ENCODE results near the gene EPB41L1.

Gene EPB41L1

GRCh38 chr20:36154700-36155628 lies at the start of gene EPB41L1:
TSS of gene EPB41L1 (plus strand) at chr20:36154740. CDS start at chr20:36173778, 19,038 bp downstream.
- DNase-seq, result no peak

DNA sequence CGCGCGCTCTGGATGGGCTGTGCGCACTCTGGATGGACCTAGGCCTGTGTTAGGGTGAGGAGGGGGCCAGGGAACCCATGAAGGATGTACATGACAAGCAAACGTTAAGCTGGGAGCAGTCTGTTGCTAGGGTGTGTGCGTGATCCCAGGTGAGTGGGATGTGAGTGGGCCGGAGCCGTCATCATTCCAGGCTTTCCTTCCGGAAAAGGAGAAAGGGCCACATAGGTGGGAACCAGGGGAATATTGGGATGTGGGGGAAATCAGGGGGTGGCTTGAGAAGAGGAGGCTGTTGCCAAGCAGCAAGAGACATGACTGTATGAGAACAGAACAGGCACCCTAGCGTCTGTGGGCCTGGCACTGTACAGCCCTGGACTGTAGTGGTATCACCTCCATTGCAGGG lies 49.7 kb upstream of the EPB41L1 start:
- DNase-seq, result no peak

DNA sequence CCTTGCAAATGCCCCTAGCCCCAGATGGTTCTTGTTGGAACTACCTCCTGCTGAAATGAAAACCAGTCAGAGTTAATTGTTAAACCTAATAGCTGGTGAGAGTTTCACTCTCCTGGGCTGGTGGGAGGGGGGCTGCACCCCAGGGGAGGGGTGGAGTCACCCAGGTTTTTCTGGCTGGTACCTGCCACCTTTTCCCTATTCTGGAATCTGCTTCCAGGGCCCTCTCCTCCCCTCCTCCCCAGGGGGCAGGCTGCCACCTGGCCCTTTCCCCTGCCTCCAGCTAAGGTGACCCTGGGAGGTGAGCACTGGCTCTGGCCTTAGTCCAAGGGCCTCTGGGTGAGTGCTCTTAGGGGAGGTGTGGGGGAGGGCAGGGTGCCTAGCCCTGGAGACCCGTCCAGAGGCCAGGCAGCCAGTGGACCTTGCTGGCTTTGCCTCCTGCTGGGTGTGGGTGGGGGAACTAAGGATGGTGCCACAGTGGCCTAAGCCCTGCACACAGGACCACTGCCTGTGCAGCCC lies 48.8 kb upstream of the EPB41L1 start:
- no peak for DNase-seq

DNA sequence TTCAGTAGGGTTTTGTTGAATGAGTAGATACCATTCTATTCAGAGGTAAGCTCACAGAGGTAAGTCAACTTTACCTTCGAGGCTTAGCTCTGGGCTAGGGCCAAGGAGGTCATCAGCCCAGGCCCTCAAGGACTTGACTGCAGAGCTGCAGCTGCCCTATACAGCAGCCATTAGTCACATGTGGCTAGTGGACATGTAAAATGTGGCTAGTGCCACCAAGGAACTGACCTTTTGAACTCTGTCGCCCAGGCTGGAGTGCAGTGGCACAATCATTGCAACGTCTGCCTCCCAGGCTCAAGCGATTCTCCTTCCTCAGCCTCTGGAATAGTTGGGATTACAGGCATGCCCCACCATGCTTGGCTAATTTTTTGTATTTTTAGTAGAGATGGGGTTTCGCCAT lies 47.9 kb upstream of the EPB41L1 start:
- DNase-seq, result no peak

GRCh38 chr20:36107881-36108280 lies 46.7 kb upstream of the EPB41L1 start:
- no peak for DNase-seq

- DNase-seq, result no peak
These were observed 45.1 kb upstream of the EPB41L1 start for GRCh38 chr20:36109251-36109947.

DNA sequence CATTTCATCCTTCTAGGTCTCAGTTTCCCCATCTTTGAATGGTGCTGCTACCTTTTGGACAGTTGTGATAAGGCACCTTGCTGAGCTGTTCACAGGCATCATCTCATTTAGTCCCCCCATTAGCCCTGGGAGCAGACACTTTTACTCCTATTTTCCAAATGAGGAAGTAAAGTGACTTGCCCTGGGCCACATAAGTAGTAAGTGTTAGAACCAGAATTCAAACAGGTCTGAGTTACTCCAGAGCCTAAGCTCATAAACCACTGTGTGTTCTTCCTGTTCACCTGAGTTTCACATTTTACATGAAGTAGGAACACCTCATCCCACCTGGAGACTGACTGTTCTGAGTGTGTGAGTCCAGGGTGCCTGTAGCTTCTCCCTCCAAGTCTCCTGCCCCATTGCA lies 43.5 kb upstream of the EPB41L1 start:
- no peak for DNase-seq

DNA sequence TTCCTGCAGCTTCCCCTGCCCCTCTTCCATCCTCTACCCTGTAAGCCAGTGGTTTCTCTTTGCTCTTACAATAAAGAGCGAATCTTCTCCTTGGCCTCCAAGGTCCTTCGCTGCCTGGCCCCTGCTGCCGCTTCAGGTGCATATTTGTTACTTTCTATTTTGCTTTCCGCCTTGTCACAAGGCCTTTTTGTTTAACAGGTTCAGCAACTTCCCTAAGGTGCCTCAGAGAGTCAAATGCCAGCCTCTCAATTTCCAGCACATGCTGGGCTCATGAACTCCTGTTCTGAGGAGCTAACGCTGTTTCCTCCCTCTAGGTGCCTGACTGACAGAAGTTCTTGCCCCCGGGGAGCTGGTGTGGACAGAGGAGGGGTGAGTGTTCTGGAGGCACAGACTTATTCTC lies 42.4 kb upstream of the EPB41L1 start:
- DNase-seq, result no peak

DNA sequence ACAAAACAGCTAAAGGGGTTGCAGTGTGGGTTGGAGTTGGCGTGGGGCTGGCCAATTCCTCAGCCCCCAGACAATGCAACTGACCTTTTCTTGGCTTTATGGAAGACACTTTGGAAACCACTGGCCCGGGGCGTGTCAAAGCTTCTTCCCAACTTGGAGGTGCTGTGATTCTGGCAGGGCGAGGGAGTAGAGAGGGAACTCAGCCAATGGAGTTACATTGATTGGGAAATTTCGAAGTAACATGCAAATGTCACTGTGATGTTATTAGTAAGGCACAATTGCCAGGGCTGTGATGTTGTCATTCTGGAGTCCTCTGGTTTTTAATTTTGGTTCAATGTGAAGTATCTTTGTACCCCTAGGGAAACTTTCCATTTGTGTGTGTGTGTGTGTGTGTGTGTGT lies 41.5 kb upstream of the EPB41L1 start:
- no peak for DNase-seq

DNA sequence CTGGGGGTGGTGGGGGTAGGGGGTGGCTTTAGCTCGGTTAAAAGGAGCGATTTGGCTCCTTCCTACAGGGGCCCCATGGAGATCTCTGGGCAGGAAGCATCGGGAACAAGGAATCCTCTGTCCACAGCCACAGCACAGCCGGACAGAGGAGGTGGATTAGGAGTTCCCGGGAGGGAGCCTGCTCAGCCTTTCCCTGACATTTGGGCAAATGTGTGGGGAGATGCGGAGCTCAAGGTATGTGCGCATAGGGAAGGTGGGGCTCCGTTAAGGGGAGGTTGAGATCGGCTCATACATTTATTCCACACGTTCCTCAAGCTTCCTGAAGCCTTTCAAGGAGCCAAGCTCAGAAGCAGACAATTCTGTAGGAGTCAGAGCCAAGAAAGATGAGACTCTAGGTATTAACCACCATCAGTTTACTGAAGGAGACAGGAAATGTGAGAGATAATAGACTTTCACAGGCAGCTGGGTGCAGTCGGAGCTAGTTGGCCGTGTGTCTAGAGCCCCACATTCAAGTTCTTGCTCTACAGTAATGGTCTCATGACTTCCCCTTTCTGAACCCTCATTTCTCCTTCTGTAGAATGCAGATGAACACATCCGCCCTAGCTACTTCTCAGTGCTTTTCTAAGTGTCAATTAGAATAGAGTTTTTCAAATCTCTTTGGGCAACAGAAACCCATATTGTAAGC lies 40.8 kb upstream of the EPB41L1 start:
- DNase-seq, result no peak

DNA sequence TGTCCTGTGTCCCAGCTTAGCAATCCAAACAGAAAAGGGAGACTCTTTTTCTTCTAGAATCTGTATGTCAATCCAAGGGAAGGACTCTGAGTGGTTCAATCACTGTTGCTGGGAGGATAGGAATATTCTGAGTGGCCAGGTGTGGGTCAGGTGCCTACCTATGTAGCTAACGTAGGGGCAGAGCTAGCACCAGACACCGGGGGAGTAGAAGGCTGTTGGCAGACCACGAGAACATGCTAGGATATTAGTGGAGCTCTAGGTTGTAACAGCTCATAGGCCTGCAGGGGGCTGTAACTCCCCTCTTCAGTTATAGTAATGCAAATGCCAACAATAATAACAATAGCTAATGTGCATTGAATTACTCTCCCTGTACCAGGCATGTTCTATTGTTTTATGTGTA lies 39.8 kb upstream of the EPB41L1 start:
- no peak for DNase-seq

DNA sequence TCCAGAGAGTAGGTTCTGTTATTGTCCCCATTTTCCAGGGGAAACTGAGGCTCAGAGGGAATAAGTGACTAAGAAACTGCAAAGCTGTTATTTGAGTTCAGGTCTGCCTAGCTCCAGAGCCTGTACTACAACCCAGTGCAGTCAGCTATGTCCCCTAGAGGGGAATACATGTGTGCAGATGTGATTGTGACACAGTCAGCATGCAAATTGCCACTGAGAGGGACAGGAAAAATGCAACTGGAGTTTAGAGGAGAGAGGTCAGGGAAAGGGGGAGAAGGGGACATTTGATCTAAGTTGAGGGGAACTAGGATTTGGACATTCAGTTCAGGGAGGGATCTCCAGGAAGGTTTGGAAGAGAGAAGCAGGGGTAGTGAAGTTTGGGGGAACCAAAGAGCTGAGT lies 38.6 kb upstream of the EPB41L1 start:
- no peak for DNase-seq

GRCh38 chr20:36116807-36117441 lies 37.6 kb upstream of the EPB41L1 start:
- DNase-seq, result no peak

DNA sequence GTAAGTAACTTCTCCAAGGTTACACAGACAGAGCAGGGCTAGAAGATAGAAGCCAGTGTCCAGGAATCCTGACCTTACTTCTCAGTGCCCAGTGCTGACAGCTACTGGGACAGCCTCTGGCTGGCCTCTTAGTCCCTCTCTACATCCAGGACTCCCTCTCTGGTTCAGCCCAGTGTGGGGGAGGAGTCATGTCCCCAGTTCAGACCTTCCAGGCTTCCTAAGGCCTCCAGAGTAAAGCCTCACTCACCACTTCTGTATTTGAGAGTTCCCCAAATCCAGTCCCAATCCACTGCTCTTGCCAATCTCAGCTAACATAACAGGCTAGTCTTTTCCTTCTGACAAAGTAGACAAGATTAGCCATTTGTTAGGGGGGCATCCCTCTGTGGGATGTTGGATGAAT lies 36.9 kb upstream of the EPB41L1 start:
- no peak for DNase-seq

GRCh38 chr20:36118371-36118770 lies 36.2 kb upstream of the EPB41L1 start:
- no peak for DNase-seq

GRCh38 chr20:36119537-36119936 lies 35.0 kb upstream of the EPB41L1 start:
- no peak for DNase-seq

DNA sequence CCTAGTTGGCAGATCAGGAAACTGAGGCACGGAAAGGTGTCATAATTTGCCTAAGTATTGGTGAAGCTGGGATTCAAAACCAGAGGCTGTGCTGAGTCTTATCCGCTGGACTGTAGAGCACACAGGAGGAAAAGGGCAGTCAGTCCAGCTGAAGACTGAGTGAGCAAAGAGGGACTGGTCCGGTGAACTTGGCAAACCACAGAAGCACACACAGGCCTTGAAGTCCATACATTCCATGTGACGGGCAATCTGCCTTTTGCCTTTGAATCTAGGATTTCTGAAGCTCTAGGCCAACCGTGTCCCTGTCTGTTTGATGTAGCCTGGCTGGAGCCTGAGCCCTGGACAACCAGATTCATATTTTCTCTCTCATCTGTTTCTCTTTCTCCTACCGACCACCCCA lies 34.3 kb upstream of the EPB41L1 start:
- DNase-seq, result no peak

DNA sequence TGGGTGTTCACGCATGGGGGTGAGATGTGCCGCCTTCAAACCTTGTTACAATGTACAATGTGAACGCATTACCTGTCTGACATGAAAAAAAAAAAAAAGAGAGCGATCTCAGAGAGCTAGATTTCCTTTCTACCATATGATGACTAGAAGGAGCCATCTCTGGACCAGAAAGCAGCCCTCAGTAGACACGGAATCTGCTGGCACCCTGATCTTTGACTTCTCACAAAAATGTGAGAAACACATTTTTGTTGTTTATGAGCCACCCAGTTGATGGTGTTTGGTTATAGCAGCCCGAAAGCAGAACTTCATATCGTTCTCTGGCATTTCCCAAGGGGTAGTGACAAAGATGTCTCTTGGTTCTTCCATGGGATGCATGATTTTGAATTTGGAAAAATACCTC lies 33.5 kb upstream of the EPB41L1 start:
- no peak for DNase-seq

GRCh38 chr20:36121981-36122930 lies 32.3 kb upstream of the EPB41L1 start:
- DNase-seq, result no peak

GRCh38 chr20:36122931-36123288 lies 31.6 kb upstream of the EPB41L1 start:
- no peak for DNase-seq

GRCh38 chr20:36125097-36125496 lies 29.4 kb upstream of the EPB41L1 start:
- DNase-seq, result no peak

Measured in NCI-H2081 (cell line).